Measurements from ENCODE around the gene TIGAR.

TIGAR gene

GRCh38 chr12:4379405-4379804 is 58.4 kb downstream of the TIGAR start, which contains the start of gene FGF23:
FGF23 (minus strand) TSS chr12:4379712; CDS start chr12:4379582, 130 bp downstream.
- DNase-seq (ENCODE audit: low read depth, low spot score), result peak; percentile 60
- H3K4me3 ChIP-seq (ENCODE audit: low read length), result no peak within 1 kb of the TSS
- H3K27ac ChIP-seq (ENCODE audit: low read length), result no peak within 1 kb of the TSS
- no peaks in the 10 kb centered on the region for H3K9me3 ChIP-seq (ENCODE audit: control insufficient read depth, insufficient read depth, low read length)
- peaks cover 2% of the 10 kb centered on the region for H3K4me1 ChIP-seq (ENCODE audit: control insufficient read depth, insufficient read depth, low read length)
- no peaks in the 10 kb centered on the region for H3K27me3 ChIP-seq (ENCODE audit: control insufficient read depth, insufficient read depth, low read length)
- WGBS (ENCODE audit: insufficient coverage, insufficient read length), result no CpG with 5 or more reads among the region's 7 CpGs
- H3K36me3 ChIP-seq (ENCODE audit: control insufficient read depth, insufficient read depth, low read length), result no peaks in the 10 kb centered on the region

- peaks cover 2% of the 10 kb centered on the region for H3K4me1 ChIP-seq (ENCODE audit: control insufficient read depth, insufficient read depth, low read length)
- no peaks in the 10 kb centered on the region for H3K36me3 ChIP-seq (ENCODE audit: control insufficient read depth, insufficient read depth, low read length)
- WGBS (ENCODE audit: insufficient coverage, insufficient read length), result no CpG with 5 or more reads among the region's 4 CpGs
- H3K4me3 ChIP-seq (ENCODE audit: low read length), result no peak overlapping the region
- no peaks in the 10 kb centered on the region for H3K9me3 ChIP-seq (ENCODE audit: control insufficient read depth, insufficient read depth, low read length)
- H3K27ac ChIP-seq (ENCODE audit: low read length), result no peak overlapping the region
- no peak for DNase-seq (ENCODE audit: low read depth, low spot score)
- no peaks in the 10 kb centered on the region for H3K27me3 ChIP-seq (ENCODE audit: control insufficient read depth, insufficient read depth, low read length)
Measured at GRCh38 chr12:4380332-4380731, 59.3 kb downstream of the TIGAR start.

- Histone ChIP-seq H3K27ac (ENCODE audit: low read length) (no peak overlapping the region), H3K36me3 (ENCODE audit: control insufficient read depth, insufficient read depth, low read length) (no peaks in the 10 kb centered on the region), H3K4me3 (ENCODE audit: low read length) (no peak overlapping the region), H3K27me3 (ENCODE audit: control insufficient read depth, insufficient read depth, low read length) (0 out of 2 replicates have a peak, but pooled peaks cover 2% of the 10 kb centered on the region), H3K4me1 (ENCODE audit: control insufficient read depth, insufficient read depth, low read length) (peaks cover 2% of the 10 kb centered on the region), H3K9me3 (ENCODE audit: control insufficient read depth, insufficient read depth, low read length) (no peaks in the 10 kb centered on the region)
- WGBS (ENCODE audit: insufficient coverage, insufficient read length), result no CpG with 5 or more reads among the region's 8 CpGs
- peak; percentile 77 for DNase-seq (ENCODE audit: low read depth, low spot score)
Measured at GRCh38 chr12:4383304-4383865, 62.4 kb downstream of the TIGAR start.

- Histone ChIP-seq H3K27ac (ENCODE audit: low read length) (no peak overlapping the region), H3K27me3 (ENCODE audit: control insufficient read depth, insufficient read depth, low read length) (0 out of 2 replicates have a peak, but pooled peaks cover 2% of the 10 kb centered on the region), H3K36me3 (ENCODE audit: control insufficient read depth, insufficient read depth, low read length) (no peaks in the 10 kb centered on the region), H3K4me1 (ENCODE audit: control insufficient read depth, insufficient read depth, low read length) (no peaks in the 10 kb centered on the region), H3K4me3 (ENCODE audit: low read length) (no peak overlapping the region), H3K9me3 (ENCODE audit: control insufficient read depth, insufficient read depth, low read length) (no peaks in the 10 kb centered on the region)
- WGBS (ENCODE audit: insufficient coverage, insufficient read length), result no CpG with 5 or more reads among the region's 4 CpGs
- no peak for DNase-seq (ENCODE audit: low read depth, low spot score)
Measured at GRCh38 chr12:4386801-4387200, 65.8 kb downstream of the TIGAR start.

- H3K27ac ChIP-seq (ENCODE audit: low read length), result no peak overlapping the region
- WGBS (ENCODE audit: insufficient coverage, insufficient read length), result no CpG with 5 or more reads among the region's 5 CpGs
Measured at GRCh38 chr12:4387607-4388006, 66.6 kb downstream of the TIGAR start.

GRCh38 chr12:4388032-4388431 is 67.0 kb downstream of the TIGAR start:
- no peak for DNase-seq (ENCODE audit: low read depth, low spot score)
- H3K9me3 ChIP-seq (ENCODE audit: control insufficient read depth, insufficient read depth, low read length), result no peaks in the 10 kb centered on the region
- H3K4me1 ChIP-seq (ENCODE audit: control insufficient read depth, insufficient read depth, low read length), result no peaks in the 10 kb centered on the region; the same call in 1 of the 2 replicates
- H3K4me3 ChIP-seq (ENCODE audit: low read length), result no peak overlapping the region
- no peaks in the 10 kb centered on the region for H3K36me3 ChIP-seq (ENCODE audit: control insufficient read depth, insufficient read depth, low read length)
- WGBS (ENCODE audit: insufficient coverage, insufficient read length), result no CpG with 5 or more reads among the region's 1 CpG
- no peak overlapping the region for H3K27ac ChIP-seq (ENCODE audit: low read length)
- 0 out of 2 replicates have a peak, but pooled peaks cover 2% of the 10 kb centered on the region for H3K27me3 ChIP-seq (ENCODE audit: control insufficient read depth, insufficient read depth, low read length)

More at GRCh38 chr12:4387607-4388006, 66.6 kb downstream of the TIGAR start:
- no peaks in the 10 kb centered on the region; the same call in 1 of the 2 replicates for H3K4me1 ChIP-seq (ENCODE audit: control insufficient read depth, insufficient read depth, low read length)
- H3K4me3 ChIP-seq (ENCODE audit: low read length), result no peak overlapping the region
- DNase-seq (ENCODE audit: low read depth, low spot score), result no peak
- H3K36me3 ChIP-seq (ENCODE audit: control insufficient read depth, insufficient read depth, low read length), result no peaks in the 10 kb centered on the region
- H3K9me3 ChIP-seq (ENCODE audit: control insufficient read depth, insufficient read depth, low read length), result no peaks in the 10 kb centered on the region
- H3K27me3 ChIP-seq (ENCODE audit: control insufficient read depth, insufficient read depth, low read length), result 0 out of 2 replicates have a peak, but pooled peaks cover 2% of the 10 kb centered on the region

- H3K36me3 ChIP-seq (ENCODE audit: control insufficient read depth, insufficient read depth, low read length), result no peaks in the 10 kb centered on the region
- 0 out of 2 replicates have a peak, but pooled peaks cover 2% of the 10 kb centered on the region for H3K27me3 ChIP-seq (ENCODE audit: control insufficient read depth, insufficient read depth, low read length)
- H3K9me3 ChIP-seq (ENCODE audit: control insufficient read depth, insufficient read depth, low read length), result no peaks in the 10 kb centered on the region
- H3K4me1 ChIP-seq (ENCODE audit: control insufficient read depth, insufficient read depth, low read length), result no peaks in the 10 kb centered on the region; the same call in 1 of the 2 replicates
- H3K4me3 ChIP-seq (ENCODE audit: low read length), result no peak overlapping the region
- WGBS (ENCODE audit: insufficient coverage, insufficient read length), result 100% methylated on average over 1 of the region's 2 CpGs
- no peak overlapping the region for H3K27ac ChIP-seq (ENCODE audit: low read length)
- no peak for DNase-seq (ENCODE audit: low read depth, low spot score)
Measured at GRCh38 chr12:4388662-4389061, 67.6 kb downstream of the TIGAR start.

GRCh38 chr12:4392223-4392742 is 71.3 kb downstream of the TIGAR start:
- WGBS (ENCODE audit: insufficient coverage, insufficient read length), result no CpG with 5 or more reads among the region's 15 CpGs
- H3K4me3 ChIP-seq (ENCODE audit: low read length), result no peak overlapping the region
- H3K27ac ChIP-seq (ENCODE audit: low read length), result no peak overlapping the region

GRCh38 chr12:4393211-4393610 is 72.2 kb downstream of the TIGAR start:
- Histone ChIP-seq H3K9me3 (ENCODE audit: control insufficient read depth, insufficient read depth, low read length) (no peaks in the 10 kb centered on the region), H3K4me1 (ENCODE audit: control insufficient read depth, insufficient read depth, low read length) (no peaks in the 10 kb centered on the region; the same call in 1 of the 2 replicates), H3K27me3 (ENCODE audit: control insufficient read depth, insufficient read depth, low read length) (no peaks in the 10 kb centered on the region), H3K36me3 (ENCODE audit: control insufficient read depth, insufficient read depth, low read length) (no peaks in the 10 kb centered on the region), H3K4me3 (ENCODE audit: low read length) (no peak overlapping the region), H3K27ac (ENCODE audit: low read length) (no peak overlapping the region)
- WGBS (ENCODE audit: insufficient coverage, insufficient read length), result no CpG with 5 or more reads among the region's 5 CpGs
- no peak for DNase-seq (ENCODE audit: low read depth, low spot score)

More at GRCh38 chr12:4392223-4392742, 71.3 kb downstream of the TIGAR start:
- Histone ChIP-seq H3K36me3 (ENCODE audit: control insufficient read depth, insufficient read depth, low read length) (no peaks in the 10 kb centered on the region), H3K27me3 (ENCODE audit: control insufficient read depth, insufficient read depth, low read length) (no peaks in the 10 kb centered on the region), H3K9me3 (ENCODE audit: control insufficient read depth, insufficient read depth, low read length) (no peaks in the 10 kb centered on the region), H3K4me1 (ENCODE audit: control insufficient read depth, insufficient read depth, low read length) (no peaks in the 10 kb centered on the region; the same call in 1 of the 2 replicates)
- DNase-seq (ENCODE audit: low read depth, low spot score), result no peak

- no peak for DNase-seq (ENCODE audit: low read depth, low spot score)
- no CpG with 5 or more reads among the region's 2 CpGs for WGBS (ENCODE audit: insufficient coverage, insufficient read length)
Measured at GRCh38 chr12:4395818-4396217, 74.8 kb downstream of the TIGAR start.

More at GRCh38 chr12:4395818-4396217, 74.8 kb downstream of the TIGAR start:
- Histone ChIP-seq H3K9me3 (ENCODE audit: control insufficient read depth, insufficient read depth, low read length) (no peaks in the 10 kb centered on the region), H3K27ac (ENCODE audit: low read length) (no peak overlapping the region), H3K4me3 (ENCODE audit: low read length) (no peak overlapping the region), H3K4me1 (ENCODE audit: control insufficient read depth, insufficient read depth, low read length) (no peaks in the 10 kb centered on the region; the same call in 1 of the 2 replicates), H3K27me3 (ENCODE audit: control insufficient read depth, insufficient read depth, low read length) (no peaks in the 10 kb centered on the region), H3K36me3 (ENCODE audit: control insufficient read depth, insufficient read depth, low read length) (no peaks in the 10 kb centered on the region)

Measured in iPS DF 6.9 (cell line).